Measurements from ENCODE around the gene IGSF3.

Gene IGSF3

GRCh38 chr1:116667575-116668105, at the start of gene IGSF3:
Gene IGSF3 (minus strand): TSS chr1:116667733. CDS start chr1:116666326, 1,407 bp downstream.
- FAIRE-seq, result no peak

DNA sequence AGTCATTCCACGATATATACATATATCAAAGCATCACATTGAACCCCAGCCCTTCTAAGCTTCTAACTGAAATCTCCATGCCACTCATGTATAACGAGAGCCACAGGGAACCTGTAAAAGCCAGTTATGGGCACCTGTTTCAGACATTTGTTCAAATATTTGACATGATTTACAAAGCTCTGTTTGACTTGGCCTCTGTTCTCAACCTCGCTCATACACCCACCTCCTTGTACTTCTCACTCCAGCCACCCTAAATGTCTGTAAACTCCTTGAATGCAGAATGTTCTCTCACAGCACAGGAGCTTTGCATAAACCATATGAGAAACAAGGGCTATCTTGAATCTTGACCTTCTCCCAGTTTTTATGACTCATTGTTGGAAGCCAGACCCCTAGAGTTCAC, 49.8 kb upstream of the IGSF3 start:
- FAIRE-seq, result no peak

DNA sequence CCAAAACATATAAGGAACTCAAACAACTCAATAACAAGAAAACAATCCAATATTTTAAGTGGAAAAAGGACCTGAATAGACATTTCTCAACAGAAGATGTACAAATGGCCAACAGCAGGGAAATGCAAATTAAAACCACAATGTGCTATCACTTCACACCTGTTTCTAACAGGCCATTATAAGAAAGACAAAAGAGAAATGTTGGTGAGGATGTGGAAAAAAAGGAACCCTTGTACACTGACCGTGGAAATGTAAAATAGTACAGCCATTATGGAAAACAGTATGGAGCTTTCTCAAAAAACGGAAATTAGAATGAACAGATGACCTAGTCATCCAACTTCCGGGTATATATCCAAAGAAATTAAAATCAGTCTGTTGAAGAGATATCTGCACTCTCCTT, 48.9 kb upstream of the IGSF3 start:
- FAIRE-seq, result no peak

DNA sequence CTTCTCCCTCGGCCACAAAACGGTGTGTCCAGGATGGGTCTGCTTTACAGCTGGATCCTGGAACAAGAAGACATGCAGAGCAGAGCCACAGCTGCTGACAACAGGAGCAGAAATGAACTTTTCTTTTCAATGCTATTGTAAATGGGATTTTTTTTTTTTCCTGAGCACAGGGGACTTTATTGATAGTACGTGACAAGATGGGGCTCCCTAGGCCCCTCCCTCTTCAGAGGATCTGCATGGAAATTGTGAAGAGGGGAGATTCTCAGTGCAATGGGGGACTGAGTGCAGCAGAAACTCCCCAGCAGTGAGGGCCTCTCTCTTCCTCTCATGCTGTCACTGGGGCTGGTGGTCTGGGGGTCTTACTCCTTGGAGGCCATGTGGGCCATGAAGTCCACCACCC, 45.9 kb upstream of the IGSF3 start:
- FAIRE-seq, result no peak

DNA sequence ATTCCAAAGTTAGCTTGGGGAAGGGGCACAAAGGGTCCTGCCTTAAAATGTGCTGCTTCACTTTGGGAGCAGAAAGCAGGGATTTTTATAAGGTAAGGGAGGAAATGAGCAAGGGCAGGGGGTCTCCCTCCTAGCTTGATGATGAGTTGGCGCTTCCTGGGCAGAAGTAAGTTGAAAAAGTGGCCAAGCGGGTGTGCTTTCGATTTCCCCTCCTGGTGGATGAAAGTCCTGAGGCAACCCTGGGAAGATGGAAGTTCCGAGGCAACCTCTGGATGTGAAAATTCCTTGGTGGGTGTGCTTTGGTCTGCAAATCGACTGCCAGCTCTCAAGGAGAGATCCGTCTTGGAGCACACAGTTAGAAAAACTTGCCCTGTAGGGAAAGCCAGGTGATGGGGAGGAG, 45.0 kb upstream of the IGSF3 start:
- no peak for FAIRE-seq

- no peak for FAIRE-seq
Measured at GRCh38 chr1:116711263-116711840, 43.8 kb upstream of the IGSF3 start.

GRCh38 chr1:116710420-116711262, 43.1 kb upstream of the IGSF3 start:
- no peak for FAIRE-seq

- FAIRE-seq, result no peak
Measured at GRCh38 chr1:116709666-116710167, 42.2 kb upstream of the IGSF3 start.

- no peak for FAIRE-seq
Measured at GRCh38 chr1:116708255-116708900, 40.8 kb upstream of the IGSF3 start.

GRCh38 chr1:116706841-116707240, 39.3 kb upstream of the IGSF3 start:
- no peak for FAIRE-seq

- no peak for FAIRE-seq
Measured at GRCh38 chr1:116706123-116706522, 38.6 kb upstream of the IGSF3 start.

DNA sequence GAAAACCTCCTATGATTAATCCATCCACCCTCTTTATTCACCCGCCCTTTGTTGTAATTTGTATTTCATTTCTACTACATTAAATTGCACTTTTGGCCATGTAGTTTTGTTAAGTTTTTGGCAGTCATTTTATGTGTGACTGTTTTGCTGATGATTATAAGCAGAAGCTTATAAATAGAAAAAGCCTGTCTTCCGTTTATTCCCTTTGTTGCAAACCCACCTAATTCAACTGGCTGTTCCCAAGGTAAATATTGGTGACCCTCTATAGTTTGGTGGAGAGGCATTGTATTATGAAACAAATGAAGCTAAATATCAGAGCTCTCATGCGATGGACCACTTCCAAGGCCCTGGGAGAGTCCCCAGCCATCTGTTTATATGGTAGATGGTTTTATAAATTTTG, 36.7 kb upstream of the IGSF3 start:
- FAIRE-seq, result no peak

DNA sequence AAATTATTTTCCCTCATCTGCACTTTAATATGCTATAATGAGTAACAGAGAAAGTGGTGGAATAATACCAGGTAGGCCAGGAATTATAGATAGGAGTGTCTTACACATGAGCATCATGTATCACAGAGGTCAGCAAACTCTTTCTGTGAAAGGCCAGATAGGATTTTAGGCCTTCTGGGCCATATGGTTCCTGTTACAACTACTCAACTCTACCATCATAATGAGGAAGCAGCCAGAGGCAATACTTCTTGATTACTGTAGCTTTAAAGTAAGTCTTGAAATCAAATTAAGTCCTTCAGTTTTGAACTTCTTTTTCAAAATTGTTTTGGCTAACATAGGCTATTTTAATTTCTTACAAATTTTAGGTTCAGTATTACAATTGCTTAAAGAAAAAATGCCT, 32.1 kb upstream of the IGSF3 start:
- no peak for FAIRE-seq

DNA sequence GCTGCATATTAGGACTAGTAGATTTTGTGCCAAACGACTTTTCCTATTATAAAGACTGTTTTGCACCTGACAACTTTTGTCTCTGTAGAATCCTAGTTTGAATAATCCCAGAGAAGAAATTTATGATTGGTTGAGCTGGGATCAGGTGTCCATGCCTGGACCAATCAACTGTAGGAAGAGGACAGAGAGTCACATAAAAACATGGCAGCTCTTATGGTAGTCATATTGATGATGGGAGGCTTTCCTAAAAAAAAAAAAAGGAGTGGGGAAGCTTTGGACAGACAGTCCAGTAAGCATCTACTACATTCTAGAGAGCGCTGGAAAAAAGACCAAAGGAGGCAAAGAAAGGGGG, 30.7 kb upstream of the IGSF3 start:
- no peak for FAIRE-seq

DNA sequence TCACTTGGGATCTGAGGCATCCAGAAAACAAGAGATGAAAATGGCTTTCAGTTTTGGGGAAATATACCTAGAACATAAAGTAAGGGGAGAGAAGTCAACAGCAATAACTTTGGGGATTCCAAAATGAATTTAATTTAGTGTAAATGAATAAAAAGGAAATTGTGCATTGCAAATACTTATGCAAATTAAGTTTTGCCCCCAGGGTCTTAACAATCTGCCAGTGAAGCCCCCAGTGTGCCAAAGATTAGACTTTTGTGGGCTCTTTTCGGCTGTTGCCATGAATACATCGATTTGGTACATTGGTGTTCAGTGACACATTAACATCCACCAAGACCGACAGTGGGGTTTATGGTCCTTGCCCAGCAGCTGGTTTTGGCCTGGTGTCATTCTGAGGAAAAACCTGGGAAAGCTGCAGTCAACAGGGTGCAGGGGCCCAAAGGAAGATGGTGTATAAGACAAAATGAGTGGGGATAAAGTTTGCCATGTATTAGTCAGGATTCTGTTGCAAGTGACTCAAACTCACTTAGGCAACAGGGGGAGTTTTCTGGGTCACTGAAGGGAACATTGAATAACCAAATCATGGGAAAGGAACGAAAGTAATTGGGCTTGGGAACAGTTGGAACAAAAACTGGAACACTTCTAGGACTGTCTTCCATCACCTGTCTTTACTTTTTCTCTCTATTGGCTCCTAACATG, 30.2 kb upstream of the IGSF3 start:
- FAIRE-seq, result no peak

GRCh38 chr1:116694524-116694923, 27.0 kb upstream of the IGSF3 start:
- FAIRE-seq, result no peak

GRCh38 chr1:116693759-116694480, 26.4 kb upstream of the IGSF3 start:
- FAIRE-seq, result no peak

DNA sequence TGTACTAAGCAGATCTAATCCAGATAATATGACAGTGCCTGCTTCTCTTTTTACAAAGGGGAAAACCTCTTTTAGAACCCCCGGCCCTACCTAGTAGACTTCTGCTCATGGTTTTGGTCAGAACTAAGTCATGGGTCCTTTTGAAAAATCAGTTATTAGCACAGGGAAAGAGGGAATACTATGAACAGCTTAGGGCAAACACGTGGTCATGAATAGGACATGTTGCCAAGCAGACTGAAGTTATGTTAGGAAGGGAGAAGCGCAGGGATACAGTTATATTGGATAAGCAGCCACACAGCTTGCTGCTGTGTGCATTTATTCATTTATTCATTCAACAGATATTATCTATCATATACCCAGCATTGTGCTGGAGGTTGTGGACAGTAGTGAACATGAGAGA, 25.3 kb upstream of the IGSF3 start:
- no peak for FAIRE-seq

DNA sequence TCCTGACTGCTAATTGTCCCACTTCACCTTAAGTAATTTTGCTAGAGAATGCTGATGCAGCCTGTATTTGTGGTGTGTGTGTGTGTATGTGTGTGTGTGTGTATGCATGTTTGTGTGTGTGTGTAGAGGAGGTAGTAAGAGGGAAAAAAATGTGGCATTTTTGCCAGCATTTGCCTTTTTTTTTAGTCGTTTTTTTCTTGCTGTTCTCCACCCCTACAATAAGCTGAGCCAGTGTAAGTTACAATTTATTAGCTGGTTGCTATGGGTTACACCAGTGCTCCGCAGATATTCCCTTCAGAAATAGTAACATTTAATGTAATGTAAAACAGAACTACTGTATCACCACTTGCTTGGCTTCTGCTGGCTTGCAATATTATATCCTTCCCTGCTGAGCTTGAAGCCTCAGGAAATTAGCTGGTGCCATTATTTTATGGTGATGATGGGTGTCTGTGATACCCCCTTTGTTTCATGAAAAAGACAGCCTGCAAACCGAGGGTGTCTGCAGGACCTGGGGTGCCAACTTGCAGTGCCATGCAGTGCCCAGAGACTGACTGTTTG, 23.4 kb upstream of the IGSF3 start:
- FAIRE-seq, result no peak

DNA sequence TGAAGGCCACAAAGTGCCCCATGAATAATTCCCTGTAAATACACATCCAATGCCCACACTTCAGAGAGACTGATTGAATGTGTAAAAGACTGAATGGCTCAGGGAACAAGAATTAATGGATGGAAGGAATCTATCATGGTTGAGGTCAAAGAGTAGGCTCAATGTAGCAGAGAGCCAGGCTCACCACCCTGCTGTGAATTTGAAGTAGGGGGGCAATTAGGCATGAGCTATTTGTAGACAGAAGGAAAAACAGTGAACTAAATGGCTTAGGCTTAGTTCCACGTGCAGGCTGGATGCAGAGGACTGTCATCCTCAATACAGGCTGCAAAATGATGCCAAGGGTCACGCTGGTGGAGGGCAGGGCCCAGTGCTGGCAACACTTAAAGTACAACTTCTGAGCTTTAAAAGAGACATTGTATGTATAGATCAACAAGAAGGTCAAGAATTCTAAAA, 22.9 kb upstream of the IGSF3 start:
- no peak for FAIRE-seq

- no peak for FAIRE-seq
Measured at GRCh38 chr1:116686723-116687352, 19.3 kb upstream of the IGSF3 start.

- FAIRE-seq, result no peak
Measured at GRCh38 chr1:116686175-116686574, 18.6 kb upstream of the IGSF3 start.
